ENCODE data around the gene PSAP. TPM values are rescaled to one million over a fixed set of nuclear protein-coding genes. Genes with fewer than 3 reads are reported as not detected.

Gene PSAP
- total and polyA plus RNA-seq, 4 donors: 255 to 671 (median 472) TPM

- DNase-seq (ENCODE audit: low spot score): no peak
- WGBS: 84% methylated on average over 6 of the region's 6 CpGs
Measured at GRCh38 chr10:71827852-71828251, 23.2 kb downstream of the PSAP start.

GRCh38 chr10:71825217-71825616 lies 25.8 kb downstream of the PSAP start:
- TF ChIP-seq GABPA (IDR thresholded peaks at IDR 0.05 in 1 of 2, conservative IDR thresholded peaks at IDR 0.05 in 1 of 2) (no peak), REST (IDR thresholded peaks at IDR 0.05) (no peak), EGR1 (IDR thresholded peaks at IDR 0.05; ENCODE audit: low read depth in 2 of 2) (no peak), NR2F2 (IDR thresholded peaks at IDR 0.05) (no peak), ATF3 (IDR thresholded peaks at IDR 0.05) (no peak), FOXA1 (IDR thresholded peaks at IDR 0.05) (no peak), FOXA2 (IDR thresholded peaks at IDR 0.05) (no peak), MAX (IDR thresholded peaks at IDR 0.05) (no peak), TAF1 (conservative IDR thresholded peaks at IDR 0.05) (no peak)
- WGBS: 88% methylated on average over 11 of the region's 11 CpGs
- Histone ChIP-seq H3K9ac (ENCODE audit: low read depth in 1 of 2, low read length in 2 of 2) (no peak overlapping the region), H3K9me3 (ENCODE audit: control insufficient read depth in 4 of 4, low read length in 3 of 4) (no peaks in the 10 kb centered on the region), H3K36me3 (ENCODE audit: control insufficient read depth in 4 of 4, insufficient read depth in 3 of 4, low read depth in 1 of 4, low read length in 3 of 4) (peaks cover 23 to 83% (median 81%) of the 10 kb centered on the region in 4 donors), H3K27ac (ENCODE audit: low read depth in 1 of 2, low read length in 2 of 2) (no peak overlapping the region), H3K4me1 (ENCODE audit: control insufficient read depth in 4 of 4, insufficient read depth in 4 of 4, low read length in 3 of 4) (no peaks in the 10 kb centered on the region), H3K27me3 (ENCODE audit: control insufficient read depth in 4 of 4, insufficient read depth in 4 of 4, low read length in 3 of 4) (no peaks in the 10 kb centered on the region), H3K4me3 (ENCODE audit: low read depth in 1 of 3, low read length in 3 of 3) (no peak overlapping the region)
- no peak for DNase-seq (ENCODE audit: low spot score)

More at GRCh38 chr10:71827852-71828251, 23.2 kb downstream of the PSAP start:
- TF ChIP-seq HNF4A (conservative IDR thresholded peaks at IDR 0.05) (no peak), FOXA2 (IDR thresholded peaks at IDR 0.05) (no peak), ZBTB33 (IDR thresholded peaks at IDR 0.05) (no peak)
- H3K27ac ChIP-seq (ENCODE audit: low read depth in 1 of 2, low read length in 2 of 2): no peak overlapping the region
- no peak overlapping the region for H3K4me3 ChIP-seq (ENCODE audit: low read depth in 1 of 3, low read length in 3 of 3)
- H3K36me3 ChIP-seq (ENCODE audit: control insufficient read depth in 4 of 4, insufficient read depth in 3 of 4, low read depth in 1 of 4, low read length in 3 of 4): peaks cover 22 to 83% (median 79%) of the 10 kb centered on the region in 4 donors
- no peak overlapping the region for H3K9ac ChIP-seq (ENCODE audit: low read depth in 1 of 2, low read length in 2 of 2)
- no peaks in the 10 kb centered on the region for H3K27me3 ChIP-seq (ENCODE audit: control insufficient read depth in 4 of 4, insufficient read depth in 4 of 4, low read length in 3 of 4)
- H3K9me3 ChIP-seq (ENCODE audit: control insufficient read depth in 4 of 4, low read length in 3 of 4): no peaks in the 10 kb centered on the region
- no peaks in the 10 kb centered on the region for H3K4me1 ChIP-seq (ENCODE audit: control insufficient read depth in 4 of 4, insufficient read depth in 4 of 4, low read length in 3 of 4)

- H3K4me1 ChIP-seq (ENCODE audit: control insufficient read depth in 4 of 4, insufficient read depth in 4 of 4, low read length in 3 of 4): no peaks in the 10 kb centered on the region
- no peak overlapping the region for H3K27ac ChIP-seq (ENCODE audit: low read depth in 1 of 2, low read length in 2 of 2)
- H3K36me3 ChIP-seq (ENCODE audit: control insufficient read depth in 4 of 4, insufficient read depth in 3 of 4, low read depth in 1 of 4, low read length in 3 of 4): peaks cover 30 to 86% (median 85%) of the 10 kb centered on the region in 4 donors
- no peaks in the 10 kb centered on the region for H3K9me3 ChIP-seq (ENCODE audit: control insufficient read depth in 4 of 4, low read length in 3 of 4)
- 97% methylated on average over 3 of the region's 3 CpGs for WGBS
- no peak for DNase-seq (ENCODE audit: low spot score)
- H3K4me3 ChIP-seq (ENCODE audit: low read depth in 1 of 3, low read length in 3 of 3): no peak overlapping the region
- H3K9ac ChIP-seq (ENCODE audit: low read depth in 1 of 2, low read length in 2 of 2): no peak overlapping the region
- no peaks in the 10 kb centered on the region for H3K27me3 ChIP-seq (ENCODE audit: control insufficient read depth in 4 of 4, insufficient read depth in 4 of 4, low read length in 3 of 4)
- no peak for TF ChIP-seq NR2F2 (IDR thresholded peaks at IDR 0.05)
- no peak for TF ChIP-seq YY1 (IDR thresholded peaks at IDR 0.05)
- TF ChIP-seq HNF4A (conservative IDR thresholded peaks at IDR 0.05): no peak
- no peak for TF ChIP-seq FOXA1 (IDR thresholded peaks at IDR 0.05)
- no peak for TF ChIP-seq TAF1 (conservative IDR thresholded peaks at IDR 0.05)
- TF ChIP-seq CTCF (IDR thresholded peaks at IDR 0.05; ENCODE audit: low read depth, low read length, missing input control): no peak
- no peak for TF ChIP-seq GABPA (IDR thresholded peaks at IDR 0.05 in 1 of 2, conservative IDR thresholded peaks at IDR 0.05 in 1 of 2)
- TF ChIP-seq ZBTB33 (IDR thresholded peaks at IDR 0.05): no peak
Measured at GRCh38 chr10:71824333-71824732, 26.7 kb downstream of the PSAP start.

All from liver (tissue), 9 donors.